PC-9 (cell line): Measurements from ENCODE around the gene WSCD1.

Experiments used
- EZH2 ChIP-seq: fragments of 200-600 bp; sonication (generic); IDR thresholded peaks from 2 replicates; pipeline ENCODE4 v1.8.0; 2017; ENCODE audit warnings: antibody characterized with exemption, low read depth
- TF ChIP-seq, protein P1 (sequence below): fragments of 200-600 bp; sonication (generic); conservative IDR thresholded peaks from 2 replicates; pipeline ENCODE4 v1.6.1; 2017; ENCODE audit warnings: mixed run types, antibody characterized with exemption, mild to moderate bottlenecking, moderate library complexity

DNA sequence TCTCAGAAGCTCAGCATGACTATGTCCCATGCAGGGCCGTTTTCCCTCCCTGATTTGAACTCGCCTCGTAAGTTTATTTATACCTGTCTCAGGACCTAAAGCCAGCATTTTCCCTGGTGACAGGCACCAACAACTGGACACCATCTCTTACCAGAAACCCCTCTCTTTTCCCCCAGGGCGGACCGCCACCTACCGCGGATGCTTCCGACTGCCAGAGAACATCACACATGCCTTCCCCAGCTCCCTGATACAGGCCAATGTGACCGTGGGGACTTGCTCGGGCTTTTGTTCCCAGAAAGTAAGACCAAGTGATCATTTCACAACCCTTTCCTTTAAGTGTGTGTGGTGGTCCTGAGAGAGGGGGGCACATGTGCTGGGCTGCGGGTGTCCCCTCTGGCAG, 24.7 kb downstream of the WSCD1 start:
- TF ChIP-seq EZH2 = no peak
- TF ChIP-seq, protein P1, sequence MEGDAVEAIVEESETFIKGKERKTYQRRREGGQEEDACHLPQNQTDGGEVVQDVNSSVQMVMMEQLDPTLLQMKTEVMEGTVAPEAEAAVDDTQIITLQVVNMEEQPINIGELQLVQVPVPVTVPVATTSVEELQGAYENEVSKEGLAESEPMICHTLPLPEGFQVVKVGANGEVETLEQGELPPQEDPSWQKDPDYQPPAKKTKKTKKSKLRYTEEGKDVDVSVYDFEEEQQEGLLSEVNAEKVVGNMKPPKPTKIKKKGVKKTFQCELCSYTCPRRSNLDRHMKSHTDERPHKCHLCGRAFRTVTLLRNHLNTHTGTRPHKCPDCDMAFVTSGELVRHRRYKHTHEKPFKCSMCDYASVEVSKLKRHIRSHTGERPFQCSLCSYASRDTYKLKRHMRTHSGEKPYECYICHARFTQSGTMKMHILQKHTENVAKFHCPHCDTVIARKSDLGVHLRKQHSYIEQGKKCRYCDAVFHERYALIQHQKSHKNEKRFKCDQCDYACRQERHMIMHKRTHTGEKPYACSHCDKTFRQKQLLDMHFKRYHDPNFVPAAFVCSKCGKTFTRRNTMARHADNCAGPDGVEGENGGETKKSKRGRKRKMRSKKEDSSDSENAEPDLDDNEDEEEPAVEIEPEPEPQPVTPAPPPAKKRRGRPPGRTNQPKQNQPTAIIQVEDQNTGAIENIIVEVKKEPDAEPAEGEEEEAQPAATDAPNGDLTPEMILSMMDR = no peak
